Measurements from ENCODE around the gene RETREG1. TPM values are rescaled to one million over a fixed set of nuclear protein-coding genes. Genes with fewer than 3 reads are reported as not detected.

RETREG1 gene
- total RNA-seq, 2 donors from 2014 or later = 102 to 180 TPM

DNA sequence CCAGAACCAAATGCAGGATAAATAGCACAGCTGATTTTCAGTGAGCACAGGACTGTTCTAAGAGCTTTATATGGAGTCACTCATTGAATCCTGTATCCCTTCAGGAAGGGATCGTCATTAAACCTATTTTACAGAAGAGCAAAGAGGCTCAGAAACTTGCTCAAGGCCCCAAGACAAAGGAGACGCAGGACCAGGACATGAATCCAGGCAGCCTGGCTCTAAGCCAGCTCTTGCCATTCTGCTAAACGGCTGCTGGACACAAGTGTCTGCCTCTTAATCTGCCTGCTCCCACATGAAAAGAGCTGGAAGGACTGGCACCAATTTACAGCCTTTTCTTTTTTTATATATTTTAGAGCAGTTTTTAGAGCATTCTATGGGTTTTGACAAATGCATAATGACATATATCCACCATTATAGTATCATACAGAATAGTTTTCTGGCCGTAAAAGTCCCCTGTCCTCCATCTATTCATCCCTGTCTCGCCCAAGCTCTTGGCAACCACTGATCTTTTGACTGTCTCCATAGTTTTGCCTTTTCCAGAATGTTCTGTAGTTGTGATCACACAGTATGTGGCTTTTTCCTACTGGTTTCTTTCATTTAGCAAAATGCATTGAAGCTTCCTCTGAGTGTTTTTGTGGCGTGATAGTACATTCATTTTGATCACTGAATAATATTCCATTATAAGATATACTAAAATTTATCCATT, 37.5 kb downstream of the RETREG1 start:
- TF ChIP-seq, protein P1, sequence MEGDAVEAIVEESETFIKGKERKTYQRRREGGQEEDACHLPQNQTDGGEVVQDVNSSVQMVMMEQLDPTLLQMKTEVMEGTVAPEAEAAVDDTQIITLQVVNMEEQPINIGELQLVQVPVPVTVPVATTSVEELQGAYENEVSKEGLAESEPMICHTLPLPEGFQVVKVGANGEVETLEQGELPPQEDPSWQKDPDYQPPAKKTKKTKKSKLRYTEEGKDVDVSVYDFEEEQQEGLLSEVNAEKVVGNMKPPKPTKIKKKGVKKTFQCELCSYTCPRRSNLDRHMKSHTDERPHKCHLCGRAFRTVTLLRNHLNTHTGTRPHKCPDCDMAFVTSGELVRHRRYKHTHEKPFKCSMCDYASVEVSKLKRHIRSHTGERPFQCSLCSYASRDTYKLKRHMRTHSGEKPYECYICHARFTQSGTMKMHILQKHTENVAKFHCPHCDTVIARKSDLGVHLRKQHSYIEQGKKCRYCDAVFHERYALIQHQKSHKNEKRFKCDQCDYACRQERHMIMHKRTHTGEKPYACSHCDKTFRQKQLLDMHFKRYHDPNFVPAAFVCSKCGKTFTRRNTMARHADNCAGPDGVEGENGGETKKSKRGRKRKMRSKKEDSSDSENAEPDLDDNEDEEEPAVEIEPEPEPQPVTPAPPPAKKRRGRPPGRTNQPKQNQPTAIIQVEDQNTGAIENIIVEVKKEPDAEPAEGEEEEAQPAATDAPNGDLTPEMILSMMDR (IDR thresholded peaks at IDR 0.05) = no peak
- no peak for DNase-seq (ENCODE audit: low spot score)
- no peaks in the 10 kb centered on the region for H3K9me3 ChIP-seq
- peak overlapping the region; percentile 1 to 48 for H3K27ac ChIP-seq
- H3K36me3 ChIP-seq = no peaks in the 10 kb centered on the region
- no peaks in the 10 kb centered on the region for H3K27me3 ChIP-seq
- H3K4me1 ChIP-seq = peaks cover 0 to 38% of the 10 kb centered on the region in 2 donors
- H3K4me3 ChIP-seq = no peak overlapping the region

DNA sequence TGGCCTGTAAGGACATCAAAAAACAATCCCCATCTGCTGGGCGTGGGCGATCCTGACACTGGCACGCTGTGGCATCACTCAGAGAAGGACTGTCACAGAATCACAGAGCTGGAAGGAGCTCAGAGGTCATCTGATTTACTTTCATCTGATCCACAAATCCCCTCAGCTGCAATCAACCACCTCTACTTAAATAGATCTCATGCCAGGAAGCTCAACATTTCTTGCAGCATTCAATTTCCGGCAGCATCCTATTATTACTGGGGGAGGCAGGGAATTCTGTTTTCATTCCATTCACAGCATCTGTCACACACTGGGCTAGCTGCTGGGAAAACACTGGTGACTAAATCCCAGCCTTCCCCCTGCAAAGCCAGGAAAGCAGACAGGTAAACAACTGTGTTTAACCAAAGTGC, 38.3 kb downstream of the RETREG1 start:
- peak overlapping the region in 1 of 2 donors; percentile 48 for H3K27ac ChIP-seq
- H3K4me3 ChIP-seq = no peak overlapping the region
- TF ChIP-seq, protein P1 (IDR thresholded peaks at IDR 0.05) = no peak
- H3K9me3 ChIP-seq = no peaks in the 10 kb centered on the region
- no peaks in the 10 kb centered on the region for H3K36me3 ChIP-seq
- H3K27me3 ChIP-seq = no peaks in the 10 kb centered on the region
- no peak for DNase-seq (ENCODE audit: low spot score)
- H3K4me1 ChIP-seq = peaks cover 0 to 40% of the 10 kb centered on the region in 2 donors

DNA sequence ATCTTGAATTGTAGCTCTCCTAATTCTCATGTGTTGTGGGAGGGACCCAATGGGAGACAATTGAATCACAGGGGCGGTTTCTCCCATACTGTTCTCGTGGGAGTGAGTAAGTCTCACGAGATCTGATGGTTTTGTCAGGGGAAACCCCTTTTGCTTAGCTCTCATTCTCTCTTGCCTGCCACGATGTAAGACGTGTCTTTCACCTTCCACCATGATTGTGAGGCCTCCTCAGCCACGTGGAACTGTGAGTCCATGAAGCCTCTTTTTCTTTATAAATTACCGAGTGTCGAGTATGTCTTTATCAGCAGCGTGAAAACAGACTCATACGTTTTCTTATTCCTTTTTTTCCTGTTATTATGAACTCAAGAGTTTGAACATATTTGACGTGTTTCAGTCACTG, 39.1 kb downstream of the RETREG1 start:
- no peak for DNase-seq (ENCODE audit: low spot score)
- Histone ChIP-seq H3K4me1 (peaks cover 0 to 40% of the 10 kb centered on the region in 2 donors), H3K4me3 (no peak overlapping the region), H3K27ac (no peak overlapping the region), H3K27me3 (no peaks in the 10 kb centered on the region), H3K36me3 (no peaks in the 10 kb centered on the region), H3K9me3 (no peaks in the 10 kb centered on the region)
- TF ChIP-seq, protein P1 (IDR thresholded peaks at IDR 0.05) = no peak

DNA sequence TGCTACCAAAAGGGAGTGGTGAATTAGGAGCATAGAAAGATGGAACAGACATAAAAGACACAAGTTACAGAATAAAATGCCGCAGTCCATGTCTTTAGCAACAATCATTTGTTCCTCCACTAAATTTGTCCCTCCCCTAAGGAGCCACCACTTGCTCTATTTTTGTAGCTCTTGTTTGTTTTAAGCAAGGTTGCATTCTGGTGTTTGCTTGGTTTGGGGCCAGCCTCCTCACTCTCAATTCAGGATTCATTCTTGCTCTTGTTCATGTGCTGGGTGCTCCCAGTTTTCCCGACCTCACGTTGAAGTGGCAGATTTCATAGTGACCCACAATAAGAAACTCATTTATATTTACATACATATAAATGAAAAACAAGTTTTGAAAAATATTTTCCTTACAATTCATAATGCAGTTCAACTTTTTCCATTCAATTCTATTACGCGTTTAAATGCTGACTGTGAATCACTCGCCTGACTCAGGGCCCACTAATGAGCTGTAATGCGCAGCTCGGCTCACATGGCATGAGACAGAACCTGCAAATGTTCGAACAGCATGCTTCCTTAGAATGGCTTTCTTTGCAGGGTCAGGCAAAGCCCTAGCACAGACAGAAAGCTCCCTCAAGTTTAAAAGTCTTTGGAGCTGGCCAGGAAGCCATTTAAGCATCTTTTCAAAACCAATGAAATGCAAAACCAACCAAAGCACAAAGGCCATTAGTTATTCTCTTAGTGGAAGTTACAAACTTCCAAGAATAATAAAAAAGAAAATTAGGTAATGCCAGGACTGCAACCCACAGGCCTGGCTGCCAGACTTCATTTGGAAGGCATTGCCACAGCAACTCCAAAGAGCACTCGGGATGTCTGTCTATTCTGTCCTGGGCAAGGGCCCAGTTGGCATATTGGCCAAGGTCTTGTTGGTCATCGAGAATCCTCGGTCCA, 41.7 kb downstream of the RETREG1 start:
- Histone ChIP-seq H3K4me1 (peaks cover 0 to 28% of the 10 kb centered on the region in 2 donors), H3K4me3 (no peak overlapping the region), H3K27me3 (no peaks in the 10 kb centered on the region), H3K27ac (peak overlapping the region; percentile 26 to 31), H3K9me3 (no peaks in the 10 kb centered on the region), H3K36me3 (peaks cover 6% of the 10 kb centered on the region)
- DNase-seq (ENCODE audit: low spot score) = no peak
- TF ChIP-seq, protein P1 (IDR thresholded peaks at IDR 0.05) = no peak

DNA sequence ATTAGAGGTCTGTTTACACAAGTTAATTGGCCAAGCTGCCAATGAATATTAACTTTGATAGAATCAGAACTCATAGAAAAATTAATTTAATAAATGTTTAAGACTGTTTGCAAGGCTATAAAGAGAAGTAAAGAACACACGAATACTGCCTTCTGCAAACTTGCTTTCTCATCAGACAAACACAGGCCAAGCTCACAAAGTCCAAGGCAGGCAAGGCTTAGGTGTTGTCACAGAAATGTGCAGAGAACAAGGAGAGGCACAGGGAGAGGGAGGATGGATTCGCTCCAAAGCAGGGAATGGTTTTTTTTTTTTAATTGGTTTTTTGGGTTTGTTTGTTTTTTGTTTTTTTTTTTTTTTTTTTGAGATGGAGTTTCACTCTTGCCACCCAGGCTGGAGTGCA, 43.4 kb downstream of the RETREG1 start:
- Histone ChIP-seq H3K9me3 (no peaks in the 10 kb centered on the region), H3K27me3 (no peaks in the 10 kb centered on the region), H3K4me3 (no peak overlapping the region), H3K27ac (no peak overlapping the region), H3K4me1 (peaks cover 0 to 14% of the 10 kb centered on the region in 2 donors), H3K36me3 (peaks cover 11% of the 10 kb centered on the region)
- DNase-seq (ENCODE audit: low spot score) = no peak
- TF ChIP-seq, protein P1 (IDR thresholded peaks at IDR 0.05) = no peak
